HepG2 (cell line): Measurements from ENCODE around the gene LAMTOR2. TPM values are rescaled to one million over a fixed set of nuclear protein-coding genes. Genes with fewer than 3 reads are reported as not detected.

Experiments used
- BORCS8-MEF2B ChIP-seq: sonication (generic); formaldehyde crosslinking; IDR thresholded peaks from 2 replicates; pipeline ENCODE4 v1.8.0; 2022; ENCODE audit warnings: mild to moderate bottlenecking, missing genetic modification reagents
- FLYWCH1 ChIP-seq: sonication (generic); formaldehyde crosslinking; IDR thresholded peaks from 2 replicates; pipeline ENCODE4 v1.8.1; 2023; ENCODE audit warnings: mild to moderate bottlenecking, missing genetic modification reagents
- HNF4G ChIP-seq, 2 experiments: sonication (generic) in 1 of 2; formaldehyde crosslinking in 1 of 2; IDR thresholded peaks; 2 replicates each; pipeline versions ENCODE4 v1.4.0 to v1.6.1; 2011 to 2020; ENCODE audit warnings: borderline replicate concordance in 2 of 2, low read depth in 2 of 2, mild to moderate bottlenecking in 2 of 2, low read length in 1 of 2, missing genetic modification reagents in 1 of 2, moderate library complexity in 1 of 2
- KLF9 ChIP-seq: IDR thresholded peaks from 2 replicates; pipeline ENCODE4 v1.6.1; 2016; ENCODE audit warnings: low read depth
- ZNF607 ChIP-seq: sonication (generic); formaldehyde crosslinking; IDR thresholded peaks from 2 replicates; pipeline ENCODE4 v1.5.1; 2020; ENCODE audit warnings: missing genetic modification reagents, mild to moderate bottlenecking, borderline replicate concordance
- polyA plus RNA-seq, 8 experiments: library from polyadenylated mRNA; depleted of rRNA in 3 of 8; stranded (reverse) in 7 of 8; unstranded in 1 of 8; fragments of >200 nt; fragmentation: Illumina TruSeq in 4 of 8; extraction: Trizol in 4 of 8; gene quantifications; 2 replicates each; pipeline versions ENCODE4 v1.2.1 to v1.2.3, GENCODE V29; 2011 to 2016; ENCODE audit warnings: low read depth in 4 of 8, missing spikeins in 1 of 8, mixed read lengths in 1 of 8; ENCODE audit not compliant: insufficient read depth in 1 of 8
- total RNA-seq, 5 experiments: library from RNA; depleted of rRNA; stranded (reverse); fragments of >200 nt; fragmentation: Illumina TruSeq; extraction: Trizol; gene quantifications; 2 replicates each; pipeline ENCODE4 v1.2.3, GENCODE V29; 2016; ENCODE audit warnings: low read depth in 1 of 5
- TF ChIP-seq, protein P1 (sequence below): sonication (generic); formaldehyde crosslinking; IDR thresholded peaks from 2 replicates; pipeline ENCODE4 v1.4.0; 2020; ENCODE audit warnings: missing genetic modification reagents, borderline replicate concordance
- TF ChIP-seq, protein P2 (sequence below): sonication (generic); formaldehyde crosslinking; conservative IDR thresholded peaks from 2 replicates; pipeline ENCODE4 v1.8.0; 2022; ENCODE audit warnings: missing genetic modification reagents
- TF ChIP-seq, protein P3 (sequence below): sonication (generic); formaldehyde crosslinking; IDR thresholded peaks from 2 replicates; pipeline ENCODE4 v1.8.1; 2023; ENCODE audit warnings: mild to moderate bottlenecking, inconsistent platforms, moderate library complexity, missing genetic modification reagents, borderline replicate concordance
- TF ChIP-seq, protein P4 (sequence below), 2 experiments: sonication (generic) in 1 of 2; formaldehyde crosslinking in 1 of 2; IDR thresholded peaks; 2 replicates each; pipeline versions ENCODE4 v1.4.0 to v1.6.1; 2018 to 2020; ENCODE audit warnings: missing genetic modification reagents in 2 of 2, borderline replicate concordance in 1 of 2, low read depth in 1 of 2, mild to moderate bottlenecking in 1 of 2, missing biosample characterization in 1 of 2
- TF ChIP-seq, protein P5 (sequence below): sonication (generic); formaldehyde crosslinking; IDR thresholded peaks from 2 replicates; pipeline ENCODE4 v1.4.0; 2020; ENCODE audit warnings: missing genetic modification reagents, mild to moderate bottlenecking, borderline replicate concordance

LAMTOR2 gene
- total and polyA plus RNA-seq, 2 of the 13 experiments (the other 11 are each of a cell fraction or from before 2014, with no cell fraction given): 36.5 to 66.4 TPM

DNA sequence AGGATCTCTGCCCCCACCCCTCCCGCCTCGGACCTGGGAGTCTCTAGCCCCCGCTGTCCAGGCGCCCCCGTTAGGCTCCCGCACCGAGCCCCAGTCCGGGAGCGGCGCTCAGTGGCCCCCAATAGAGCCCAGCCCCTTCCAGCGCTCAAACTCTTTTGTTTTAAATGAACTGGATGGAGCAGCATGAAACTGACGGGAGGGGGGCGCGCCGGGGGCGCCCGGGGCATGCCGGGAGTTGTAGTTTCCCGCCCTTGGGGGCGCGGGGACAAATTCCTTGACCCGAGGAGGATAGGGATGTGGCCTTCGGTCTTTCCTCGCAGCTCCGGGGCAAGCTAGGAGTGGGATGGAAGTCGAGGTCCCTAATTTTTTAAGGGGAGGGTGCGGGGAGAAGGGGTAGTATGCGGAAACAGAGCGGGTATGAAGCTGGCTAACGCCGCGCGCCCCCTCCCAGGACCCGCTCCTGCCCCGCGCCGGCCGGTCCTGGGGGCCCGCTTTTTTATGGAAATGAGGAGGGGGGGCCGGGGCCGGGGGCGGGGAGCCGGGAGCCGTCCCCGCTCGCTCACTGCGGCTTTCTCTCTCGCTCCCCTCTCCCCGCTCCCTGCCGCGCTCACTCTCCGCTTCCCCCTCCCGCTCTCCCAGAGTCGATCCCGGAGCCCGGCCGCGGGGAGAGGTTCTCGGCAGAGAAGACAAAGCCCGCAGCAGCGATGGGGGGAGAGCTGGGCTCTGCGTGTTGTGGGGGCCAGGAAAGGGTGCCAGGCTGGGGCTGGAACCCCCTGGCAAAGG, 27.9 kb downstream of the LAMTOR2 start, which contains the start of gene MEX3A (continued):
- TF ChIP-seq, protein P1, sequence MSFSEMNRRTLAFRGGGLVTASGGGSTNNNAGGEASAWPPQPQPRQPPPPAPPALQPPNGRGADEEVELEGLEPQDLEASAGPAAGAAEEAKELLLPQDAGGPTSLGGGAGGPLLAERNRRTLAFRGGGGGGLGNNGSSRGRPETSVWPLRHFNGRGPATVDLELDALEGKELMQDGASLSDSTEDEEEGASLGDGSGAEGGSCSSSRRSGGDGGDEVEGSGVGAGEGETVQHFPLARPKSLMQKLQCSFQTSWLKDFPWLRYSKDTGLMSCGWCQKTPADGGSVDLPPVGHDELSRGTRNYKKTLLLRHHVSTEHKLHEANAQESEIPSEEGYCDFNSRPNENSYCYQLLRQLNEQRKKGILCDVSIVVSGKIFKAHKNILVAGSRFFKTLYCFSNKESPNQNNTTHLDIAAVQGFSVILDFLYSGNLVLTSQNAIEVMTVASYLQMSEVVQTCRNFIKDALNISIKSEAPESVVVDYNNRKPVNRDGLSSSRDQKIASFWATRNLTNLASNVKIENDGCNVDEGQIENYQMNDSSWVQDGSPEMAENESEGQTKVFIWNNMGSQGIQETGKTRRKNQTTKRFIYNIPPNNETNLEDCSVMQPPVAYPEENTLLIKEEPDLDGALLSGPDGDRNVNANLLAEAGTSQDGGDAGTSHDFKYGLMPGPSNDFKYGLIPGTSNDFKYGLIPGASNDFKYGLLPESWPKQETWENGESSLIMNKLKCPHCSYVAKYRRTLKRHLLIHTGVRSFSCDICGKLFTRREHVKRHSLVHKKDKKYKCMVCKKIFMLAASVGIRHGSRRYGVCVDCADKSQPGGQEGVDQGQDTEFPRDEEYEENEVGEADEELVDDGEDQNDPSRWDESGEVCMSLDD: 0 out of 2 replicates have a peak, but pooled peaks have one; percentile 26
- TF ChIP-seq, protein P2, sequence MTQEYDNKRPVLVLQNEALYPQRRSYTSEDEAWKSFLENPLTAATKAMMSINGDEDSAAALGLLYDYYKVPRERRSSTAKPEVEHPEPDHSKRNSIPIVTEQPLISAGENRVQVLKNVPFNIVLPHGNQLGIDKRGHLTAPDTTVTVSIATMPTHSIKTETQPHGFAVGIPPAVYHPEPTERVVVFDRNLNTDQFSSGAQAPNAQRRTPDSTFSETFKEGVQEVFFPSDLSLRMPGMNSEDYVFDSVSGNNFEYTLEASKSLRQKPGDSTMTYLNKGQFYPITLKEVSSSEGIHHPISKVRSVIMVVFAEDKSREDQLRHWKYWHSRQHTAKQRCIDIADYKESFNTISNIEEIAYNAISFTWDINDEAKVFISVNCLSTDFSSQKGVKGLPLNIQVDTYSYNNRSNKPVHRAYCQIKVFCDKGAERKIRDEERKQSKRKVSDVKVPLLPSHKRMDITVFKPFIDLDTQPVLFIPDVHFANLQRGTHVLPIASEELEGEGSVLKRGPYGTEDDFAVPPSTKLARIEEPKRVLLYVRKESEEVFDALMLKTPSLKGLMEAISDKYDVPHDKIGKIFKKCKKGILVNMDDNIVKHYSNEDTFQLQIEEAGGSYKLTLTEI (CRISPR knock-in tag): no peak
- TF ChIP-seq KLF9 (CRISPR knock-in tag) (no peak), BORCS8-MEF2B (CRISPR knock-in tag) (no peak), FLYWCH1 (CRISPR knock-in tag) (no peak), HNF4G (IDR thresholded peaks at IDR 0.05; ENCODE audit: borderline replicate concordance, low read depth, low read length) (peak; percentile 57; the same call in 1 of the 2 replicates), HNF4G (CRISPR knock-in tag; IDR thresholded peaks at IDR 0.05; ENCODE audit: borderline replicate concordance, low read depth) (no peak), ZNF607 (peak; percentile 48; the same call in 1 of the 2 replicates)
- TF ChIP-seq, protein P3, sequence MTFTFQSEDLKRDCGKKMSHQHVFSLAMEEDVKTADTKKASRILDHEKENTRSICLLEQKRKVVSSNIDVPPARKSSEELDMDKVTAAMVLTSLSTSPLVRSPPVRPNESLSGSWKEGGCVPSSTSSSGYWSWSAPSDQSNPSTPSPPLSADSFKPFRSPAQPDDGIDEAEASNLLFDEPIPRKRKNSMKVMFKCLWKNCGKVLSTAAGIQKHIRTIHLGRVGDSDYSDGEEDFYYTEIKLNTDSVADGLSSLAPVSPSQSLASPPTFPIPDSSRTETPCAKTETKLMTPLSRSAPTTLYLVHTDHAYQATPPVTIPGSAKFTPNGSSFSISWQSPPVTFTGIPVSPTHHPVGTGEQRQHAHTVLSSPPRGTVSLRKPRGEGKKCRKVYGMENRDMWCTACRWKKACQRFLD (CRISPR knock-in tag): no peak; the same call in 1 of the 2 replicates
- TF ChIP-seq, protein P4, sequence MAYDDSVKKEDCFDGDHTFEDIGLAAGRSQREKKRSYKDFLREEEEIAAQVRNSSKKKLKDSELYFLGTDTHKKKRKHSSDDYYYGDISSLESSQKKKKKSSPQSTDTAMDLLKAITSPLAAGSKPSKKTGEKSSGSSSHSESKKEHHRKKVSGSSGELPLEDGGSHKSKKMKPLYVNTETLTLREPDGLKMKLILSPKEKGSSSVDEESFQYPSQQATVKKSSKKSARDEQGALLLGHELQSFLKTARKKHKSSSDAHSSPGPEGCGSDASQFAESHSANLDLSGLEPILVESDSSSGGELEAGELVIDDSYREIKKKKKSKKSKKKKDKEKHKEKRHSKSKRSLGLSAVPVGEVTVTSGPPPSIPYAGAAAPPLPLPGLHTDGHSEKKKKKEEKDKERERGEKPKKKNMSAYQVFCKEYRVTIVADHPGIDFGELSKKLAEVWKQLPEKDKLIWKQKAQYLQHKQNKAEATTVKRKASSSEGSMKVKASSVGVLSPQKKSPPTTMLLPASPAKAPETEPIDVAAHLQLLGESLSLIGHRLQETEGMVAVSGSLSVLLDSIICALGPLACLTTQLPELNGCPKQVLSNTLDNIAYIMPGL (CRISPR knock-in tag; IDR thresholded peaks at IDR 0.05; ENCODE audit: borderline replicate concordance in 1 of 2, low read depth in 1 of 2): peak in 1 of 2 experiments; percentile 44; a peak in 2 of 4 replicates
- TF ChIP-seq, protein P5, sequence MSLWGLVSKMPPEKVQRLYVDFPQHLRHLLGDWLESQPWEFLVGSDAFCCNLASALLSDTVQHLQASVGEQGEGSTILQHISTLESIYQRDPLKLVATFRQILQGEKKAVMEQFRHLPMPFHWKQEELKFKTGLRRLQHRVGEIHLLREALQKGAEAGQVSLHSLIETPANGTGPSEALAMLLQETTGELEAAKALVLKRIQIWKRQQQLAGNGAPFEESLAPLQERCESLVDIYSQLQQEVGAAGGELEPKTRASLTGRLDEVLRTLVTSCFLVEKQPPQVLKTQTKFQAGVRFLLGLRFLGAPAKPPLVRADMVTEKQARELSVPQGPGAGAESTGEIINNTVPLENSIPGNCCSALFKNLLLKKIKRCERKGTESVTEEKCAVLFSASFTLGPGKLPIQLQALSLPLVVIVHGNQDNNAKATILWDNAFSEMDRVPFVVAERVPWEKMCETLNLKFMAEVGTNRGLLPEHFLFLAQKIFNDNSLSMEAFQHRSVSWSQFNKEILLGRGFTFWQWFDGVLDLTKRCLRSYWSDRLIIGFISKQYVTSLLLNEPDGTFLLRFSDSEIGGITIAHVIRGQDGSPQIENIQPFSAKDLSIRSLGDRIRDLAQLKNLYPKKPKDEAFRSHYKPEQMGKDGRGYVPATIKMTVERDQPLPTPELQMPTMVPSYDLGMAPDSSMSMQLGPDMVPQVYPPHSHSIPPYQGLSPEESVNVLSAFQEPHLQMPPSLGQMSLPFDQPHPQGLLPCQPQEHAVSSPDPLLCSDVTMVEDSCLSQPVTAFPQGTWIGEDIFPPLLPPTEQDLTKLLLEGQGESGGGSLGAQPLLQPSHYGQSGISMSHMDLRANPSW: no peak
